Measurements from ENCODE around the gene SLC35F1.

DNA sequence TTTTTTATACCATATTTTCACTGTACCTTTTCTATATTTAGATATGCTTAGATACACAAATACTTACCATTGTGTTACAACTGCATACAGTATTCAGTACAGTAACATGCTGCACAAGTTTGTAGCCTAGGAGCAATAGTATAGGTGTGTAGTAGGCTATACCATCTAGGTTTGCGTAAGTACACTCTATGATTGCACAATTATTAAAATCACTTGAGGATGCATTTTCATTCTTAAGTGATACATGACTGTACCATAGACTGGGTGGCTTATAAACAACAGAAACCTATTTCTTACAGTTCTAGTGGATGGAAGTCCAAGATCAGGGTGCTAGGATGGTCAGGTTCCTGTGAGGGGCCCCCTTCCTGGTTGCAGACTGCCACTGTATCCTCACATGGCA, 234.1 kb downstream of the SLC35F1 start:
- no peak for TF ChIP-seq EZH2 (IDR thresholded peaks at IDR 0.05; ENCODE audit: insufficient read depth, poor library complexity, severe bottlenecking)
- TF ChIP-seq EZH2phosphoT487 (IDR thresholded peaks at IDR 0.05; ENCODE audit: insufficient read depth, low read depth) = no peak
